Stimulated activated CD4-positive, alpha-beta T cell treated with anti-CD3 and anti-CD28 coated beads, Interleukin-4, amount 100 ng/mL, for 4 hours (primary cell): ENCODE measurements around the gene RASEF.

Source experiments
- DNase-seq, 2 experiments: peaks; one replicate each; pipeline ENCODE4 v3.0.0-alpha.2; 2020

RASEF gene

DNA sequence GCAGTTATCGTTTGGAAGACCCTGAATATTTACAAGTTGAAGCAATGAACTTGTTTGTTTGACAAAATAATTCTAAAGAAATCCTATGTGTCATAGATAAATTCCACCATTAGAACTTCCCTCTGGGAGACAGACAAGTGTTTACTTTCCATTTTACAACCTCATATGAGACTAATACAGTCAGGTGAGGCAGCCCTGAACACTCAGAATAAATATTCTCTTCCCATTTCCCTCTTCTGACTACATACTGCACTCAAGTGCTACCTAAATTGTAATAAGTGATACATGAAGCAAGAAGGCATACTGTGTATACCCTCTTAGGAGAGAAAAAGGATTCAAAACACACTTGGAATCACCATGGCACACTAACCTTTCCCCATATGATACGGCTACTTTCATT lies 6.8 kb downstream of the RASEF start:
- DNase-seq, result no peak

DNA sequence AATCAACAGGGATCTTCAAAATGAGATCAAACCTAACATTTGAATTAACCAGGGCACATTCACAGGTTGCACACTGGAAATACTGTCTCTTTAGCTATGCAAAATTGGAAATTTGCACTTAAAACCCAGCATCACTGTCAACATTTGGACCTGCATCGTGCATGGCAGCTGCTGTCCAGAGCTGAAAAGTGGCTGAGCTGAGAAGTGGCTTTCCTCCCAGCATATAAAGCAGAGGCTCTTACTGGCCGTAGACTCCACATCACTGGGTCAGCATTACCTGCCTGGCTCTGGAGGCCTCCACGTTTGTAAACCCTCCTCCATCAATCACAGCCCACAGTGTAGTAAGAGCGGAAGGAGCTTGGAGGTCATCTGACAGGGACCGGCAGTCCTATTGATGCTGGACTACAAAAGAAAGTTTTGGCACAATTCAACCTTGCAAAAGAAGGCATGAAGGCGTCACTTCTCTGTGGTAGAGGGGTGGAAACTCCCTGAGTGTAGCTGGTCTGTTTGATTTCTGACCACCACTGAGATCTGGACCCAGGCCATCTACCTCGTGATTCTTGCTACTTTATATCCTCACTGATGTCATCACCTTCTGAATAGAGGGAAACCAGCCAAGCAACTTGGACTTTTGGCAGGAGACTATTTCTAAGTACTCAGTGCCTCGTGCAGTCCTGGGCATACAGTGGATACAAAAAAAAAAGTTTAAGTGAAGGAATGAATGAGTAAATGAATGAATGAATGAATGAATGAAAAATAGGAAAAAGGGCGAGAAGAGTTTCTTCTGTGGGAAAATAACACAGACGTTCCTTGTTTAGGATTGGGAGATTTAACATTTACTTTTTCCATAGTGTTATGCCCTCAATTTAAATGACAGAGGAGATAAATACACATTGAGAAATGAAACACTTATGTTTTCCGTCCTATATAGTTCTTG lies 14.8 kb downstream of the RASEF start:
- DNase-seq, result no peak

DNA sequence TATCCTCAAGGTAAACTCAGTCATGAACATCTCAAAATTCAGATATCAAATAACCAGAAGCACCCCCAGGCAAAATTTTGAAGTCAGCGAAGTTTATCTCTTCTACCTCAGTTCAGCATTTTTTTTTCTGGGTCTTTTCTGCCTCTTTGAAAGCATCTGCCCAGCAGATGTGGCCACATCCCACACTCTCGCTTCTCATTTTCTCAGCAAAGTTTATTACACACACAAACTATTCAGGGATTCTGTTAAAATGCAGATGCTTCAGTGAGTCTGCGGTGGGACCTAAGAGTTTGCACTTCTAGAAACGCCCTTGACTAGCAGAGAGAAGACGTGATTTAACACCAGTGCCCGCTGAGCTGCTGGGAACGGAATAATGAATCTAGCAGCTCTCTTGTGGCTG lies 19.3 kb downstream of the RASEF start:
- DNase-seq, result no peak

DNA sequence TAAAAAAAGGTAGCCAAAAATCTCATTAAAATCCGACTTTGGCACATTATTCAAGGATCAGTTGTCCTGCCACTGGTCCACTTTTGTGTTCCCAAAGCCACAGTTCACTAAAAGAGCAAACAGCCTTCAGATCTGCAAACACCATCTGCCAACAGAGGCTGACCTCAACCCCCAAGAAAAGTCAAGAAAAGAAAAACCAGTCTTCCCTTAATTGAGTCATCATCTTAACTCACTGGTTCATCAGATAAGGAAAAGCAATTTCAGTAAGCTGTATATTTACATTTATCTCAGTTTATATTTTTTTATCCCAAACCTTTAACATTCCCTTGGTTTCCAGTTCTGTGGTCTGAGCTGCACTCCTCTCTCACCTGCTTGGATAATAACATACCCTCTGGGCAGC lies 21.2 kb downstream of the RASEF start:
- DNase-seq, result no peak

DNA sequence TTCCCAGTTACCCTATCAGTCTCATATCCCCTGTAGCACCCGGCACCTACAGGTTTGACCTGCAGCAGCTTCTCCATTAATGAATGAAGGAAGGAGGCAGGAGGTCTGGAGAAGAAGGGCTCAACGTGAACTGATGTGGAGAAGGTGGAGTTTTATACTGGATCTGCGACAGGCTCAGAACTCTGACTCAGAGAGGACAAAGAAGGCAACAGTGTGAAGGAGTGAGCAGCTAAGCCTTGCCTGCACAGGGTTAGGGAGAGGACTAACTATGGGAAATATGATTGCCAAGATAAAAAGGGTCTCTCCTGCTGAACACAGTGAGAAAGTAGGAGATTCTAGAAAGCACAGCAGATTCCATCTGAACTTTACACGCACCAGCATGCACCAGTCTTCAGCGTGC lies 23.6 kb downstream of the RASEF start:
- no peak for DNase-seq

DNA sequence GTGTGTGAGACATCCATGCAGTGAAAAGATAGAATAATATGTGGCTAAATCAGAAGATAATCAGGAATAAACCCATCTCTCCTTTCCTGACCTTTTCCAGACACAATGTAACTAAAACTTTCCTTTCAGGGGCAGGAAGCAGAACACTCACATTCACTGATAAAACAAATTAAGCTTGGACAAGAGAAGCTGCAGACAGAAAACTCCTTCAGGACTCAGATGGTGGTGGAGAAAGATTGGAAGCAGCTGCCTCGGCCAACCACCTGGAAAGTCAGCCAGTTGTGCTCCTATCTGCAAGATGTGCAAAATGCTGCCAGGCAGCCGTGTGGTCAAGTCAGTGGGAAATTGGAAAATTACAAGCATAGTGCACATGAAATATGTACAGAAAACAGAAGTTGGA lies 26.9 kb downstream of the RASEF start:
- DNase-seq, result no peak

DNA sequence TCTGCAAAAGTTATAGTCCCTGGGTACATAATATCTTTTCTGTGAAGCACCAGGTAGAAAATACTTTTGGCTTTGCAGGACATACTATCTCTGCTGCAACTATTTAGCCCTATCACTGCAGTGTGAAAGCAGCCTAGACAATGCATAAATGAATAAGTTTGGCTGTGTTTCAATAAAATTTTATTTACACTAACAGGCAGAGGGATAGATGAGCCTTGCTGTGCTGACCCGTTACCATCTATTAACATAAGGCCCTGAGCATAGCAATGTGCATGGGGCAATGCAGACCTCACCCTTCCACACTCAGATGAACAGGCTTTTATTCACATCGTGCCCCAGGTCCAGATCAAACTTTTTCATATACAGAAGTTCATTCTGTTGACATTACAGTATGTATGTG lies 27.8 kb downstream of the RASEF start:
- DNase-seq, result no peak

DNA sequence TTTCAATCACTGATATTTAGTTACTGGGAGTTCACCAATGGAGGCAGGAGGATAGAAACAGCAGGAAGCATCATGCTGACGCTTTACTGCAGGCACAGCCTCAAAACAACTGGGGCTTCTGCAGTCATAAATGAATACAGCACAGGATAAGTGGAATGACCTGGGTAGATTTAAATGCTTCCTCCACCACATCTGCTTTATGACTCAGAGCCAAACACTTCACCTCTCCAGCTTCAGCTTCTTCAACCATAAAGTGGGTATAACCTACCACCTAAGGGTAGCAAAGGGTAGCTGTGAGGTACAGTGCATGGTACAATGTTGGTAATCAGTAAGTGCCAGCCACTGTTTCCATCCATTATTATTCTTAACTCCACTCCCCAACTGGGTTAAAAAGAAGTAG lies 28.4 kb downstream of the RASEF start:
- DNase-seq, result no peak

DNA sequence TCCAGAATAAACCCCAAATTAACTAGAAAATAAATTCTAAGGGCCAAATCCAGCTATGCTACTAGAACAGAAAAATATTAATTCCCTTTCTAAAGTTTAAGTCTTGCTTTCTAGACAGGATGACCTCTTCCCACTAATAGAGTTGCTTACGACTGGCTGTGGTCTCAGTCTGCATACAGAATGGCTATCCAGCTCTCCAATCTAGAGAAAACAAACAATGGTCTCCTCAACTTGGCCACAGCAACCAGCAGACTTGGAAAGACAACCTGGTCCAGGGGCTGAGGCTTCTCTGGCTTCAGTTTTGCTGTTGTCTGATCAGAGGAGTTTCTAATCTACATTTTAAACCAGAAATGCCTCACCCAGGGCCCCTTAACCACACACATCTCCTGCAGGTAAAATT lies 28.9 kb downstream of the RASEF start:
- no peak for DNase-seq

DNA sequence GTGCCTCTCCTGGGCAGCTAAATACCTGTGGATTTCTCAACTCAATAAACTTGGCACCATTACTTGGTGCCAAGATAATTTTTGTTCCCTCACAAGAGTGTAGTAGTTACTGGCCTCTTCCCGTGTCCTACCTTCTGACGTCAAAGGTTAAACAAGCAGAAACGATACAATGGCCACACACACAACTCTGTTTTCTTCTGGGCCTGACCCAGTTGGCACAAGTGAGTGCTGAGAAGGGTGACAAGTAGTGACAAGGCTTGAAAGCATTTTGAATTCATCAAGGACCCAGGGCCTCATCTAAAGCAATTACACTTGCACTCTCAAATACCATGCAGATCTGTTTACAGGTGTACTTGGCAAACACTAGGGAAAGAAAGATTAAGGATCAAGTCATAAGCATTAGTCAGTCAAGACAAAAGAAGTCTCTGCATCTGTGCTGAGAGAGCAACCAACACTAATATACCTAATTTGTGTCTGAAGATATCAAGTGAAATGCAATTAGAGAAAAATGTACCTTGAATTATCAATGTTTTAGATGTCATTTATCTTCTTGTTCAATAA lies 30.8 kb downstream of the RASEF start:
- no peak for DNase-seq

DNA sequence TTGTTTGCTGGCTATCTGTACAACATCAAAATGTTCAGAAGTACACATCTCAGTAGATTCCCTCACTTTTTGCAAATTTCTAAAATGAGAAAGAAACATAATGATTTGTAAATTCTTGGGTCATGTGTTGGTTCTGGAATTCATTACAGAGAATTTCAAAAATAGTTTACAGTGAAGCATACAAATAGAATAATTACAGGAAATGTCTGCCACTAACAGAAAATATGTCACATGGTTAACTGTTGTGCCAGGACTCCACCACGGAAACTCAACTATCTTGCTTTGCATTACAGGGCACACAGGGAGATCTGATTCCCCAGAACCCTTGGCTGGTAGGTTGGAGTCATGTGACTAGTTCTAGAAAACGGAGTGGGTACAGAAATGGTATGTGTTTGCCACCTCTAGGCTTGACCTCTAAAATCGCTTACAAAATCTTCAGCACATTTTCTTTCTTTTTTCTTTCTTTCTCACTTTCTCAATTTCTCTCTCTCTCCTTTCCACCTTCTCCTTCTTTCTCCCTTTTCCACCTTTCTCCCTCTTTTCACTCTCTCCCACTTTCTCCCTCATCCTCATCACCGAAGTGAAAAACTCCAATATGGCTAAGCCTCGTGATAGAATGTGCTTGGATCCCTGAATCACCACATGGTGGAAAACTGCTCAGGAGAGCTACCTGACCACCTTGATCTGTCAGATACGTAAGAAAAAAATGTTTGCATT lies 32.4 kb downstream of the RASEF start:
- DNase-seq, result no peak

DNA sequence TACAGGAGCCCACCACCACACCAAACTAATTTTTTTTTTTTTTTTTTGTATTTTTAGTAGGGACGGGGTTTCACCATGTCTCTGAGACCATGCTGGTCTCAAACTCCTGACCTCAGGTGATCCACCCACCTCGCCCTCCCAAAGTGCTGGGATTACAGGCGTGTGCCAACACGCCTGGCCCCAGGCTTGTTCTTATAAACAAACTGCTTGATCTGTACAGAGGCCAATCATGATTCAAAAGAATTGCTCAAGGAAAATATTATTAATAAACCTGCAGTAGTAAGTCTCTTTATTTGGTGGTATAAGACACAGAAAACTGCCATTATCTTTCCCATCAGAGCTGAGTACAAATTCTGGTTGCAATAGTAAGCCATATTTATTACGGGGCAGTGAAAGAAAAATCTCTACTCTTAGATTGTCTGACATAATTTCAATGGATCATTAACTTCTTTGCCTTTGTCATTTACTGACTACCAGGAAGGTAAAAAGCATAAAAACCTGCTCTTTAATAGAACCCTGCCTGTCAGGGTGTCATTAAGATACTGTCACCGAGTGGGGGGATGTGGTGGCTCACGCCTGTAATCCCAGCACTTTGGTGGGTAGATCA lies 33.3 kb downstream of the RASEF start:
- no peak for DNase-seq

DNA sequence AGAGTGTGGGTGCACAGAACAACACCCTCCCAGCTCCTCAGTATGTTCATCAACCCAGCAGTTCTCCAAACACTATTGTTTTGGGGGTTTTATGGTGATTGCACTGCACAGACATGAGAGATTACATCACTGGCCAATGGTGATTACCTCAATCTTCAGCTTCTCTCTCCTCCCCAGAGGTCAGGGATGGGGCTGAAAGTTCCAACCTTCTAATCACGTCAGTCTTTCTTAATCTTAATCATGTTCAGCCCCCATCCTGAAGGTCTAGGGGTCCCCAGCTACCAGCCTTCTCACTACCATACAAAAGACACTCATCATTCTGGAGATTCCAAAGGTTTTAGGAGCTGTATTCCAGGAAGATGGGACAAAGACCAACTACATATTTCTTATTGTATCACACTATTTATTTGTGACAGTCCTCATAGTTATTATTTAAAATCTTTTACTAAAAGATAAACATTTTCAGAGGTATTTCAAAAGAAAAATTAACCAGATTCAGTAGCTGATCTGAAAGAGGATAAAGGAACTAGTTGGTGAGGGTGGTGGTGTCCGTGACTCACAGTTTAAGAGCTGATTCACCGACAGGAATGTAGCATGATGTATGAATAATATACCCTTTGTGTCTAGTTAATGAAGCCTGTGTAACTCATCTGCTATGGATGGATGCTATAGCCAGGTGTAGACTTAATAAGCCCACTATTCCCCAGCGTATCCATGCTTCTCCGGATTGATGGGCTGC lies 35.6 kb downstream of the RASEF start:
- no peak for DNase-seq

DNA sequence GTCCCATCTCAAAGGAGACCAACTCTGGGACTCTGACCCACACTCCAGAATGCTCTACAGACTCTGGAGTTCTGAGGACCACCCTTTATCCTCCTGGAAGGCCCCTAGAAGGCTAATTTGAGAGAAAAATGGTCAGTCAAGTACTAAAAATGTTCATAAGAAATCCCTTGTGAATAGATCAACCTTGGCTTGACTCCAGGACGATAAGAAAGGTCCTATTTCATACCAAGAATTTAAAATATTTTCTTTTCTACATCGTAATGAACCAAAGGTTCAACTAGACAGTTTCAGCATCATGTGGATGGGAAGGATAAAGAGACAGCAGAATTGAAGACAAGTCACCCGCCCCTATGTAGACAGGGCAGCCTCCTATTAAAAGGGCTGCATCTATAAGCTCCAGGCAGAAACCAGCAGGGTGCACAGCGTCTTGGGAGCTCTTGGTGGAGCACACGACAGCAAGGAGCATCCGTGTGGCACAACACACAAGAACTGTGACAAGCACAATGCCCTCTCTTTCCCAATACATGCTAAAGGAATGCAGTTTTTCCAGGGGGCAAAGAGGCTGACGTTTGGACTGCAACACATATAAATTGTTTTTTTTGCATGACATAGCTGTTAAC lies 38.3 kb downstream of the RASEF start:
- DNase-seq, result no peak

DNA sequence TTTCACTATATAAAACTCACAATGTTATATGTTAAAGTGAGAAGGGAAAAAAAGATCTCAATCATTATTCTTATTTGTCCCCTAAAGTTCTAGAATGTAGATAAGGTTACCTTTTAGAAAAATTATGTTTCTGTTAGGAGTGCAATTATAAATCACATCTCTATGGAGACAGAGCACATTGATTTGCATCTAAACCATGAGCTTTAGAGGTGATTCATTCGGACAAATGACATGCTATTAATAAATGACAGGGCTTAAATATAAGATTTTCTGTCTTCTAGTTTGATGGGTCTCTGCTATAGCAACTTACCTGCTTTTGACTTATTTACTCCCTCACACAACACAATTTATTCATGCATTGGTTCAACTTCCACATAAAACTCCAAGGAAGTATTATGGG lies 39.8 kb downstream of the RASEF start:
- DNase-seq, result no peak

DNA sequence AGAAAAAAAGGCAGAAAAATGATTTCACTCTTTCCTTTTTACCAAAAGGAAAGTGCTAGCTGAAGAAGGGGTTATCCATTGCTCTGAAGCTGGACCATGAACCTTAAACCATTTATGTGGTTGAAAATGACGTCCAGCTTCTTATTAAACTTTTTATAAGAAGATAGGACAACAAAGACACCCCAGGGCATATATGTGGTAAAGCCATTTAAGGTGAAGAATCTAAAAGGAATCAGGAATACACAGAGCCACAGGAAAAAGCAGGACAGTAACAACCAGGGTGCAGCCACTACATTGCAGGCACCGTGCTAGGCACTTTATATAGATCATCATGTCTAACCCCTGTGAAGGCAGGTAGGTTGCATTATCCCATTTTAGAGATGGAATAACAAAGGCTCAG lies 42.1 kb downstream of the RASEF start:
- DNase-seq, result no peak

DNA sequence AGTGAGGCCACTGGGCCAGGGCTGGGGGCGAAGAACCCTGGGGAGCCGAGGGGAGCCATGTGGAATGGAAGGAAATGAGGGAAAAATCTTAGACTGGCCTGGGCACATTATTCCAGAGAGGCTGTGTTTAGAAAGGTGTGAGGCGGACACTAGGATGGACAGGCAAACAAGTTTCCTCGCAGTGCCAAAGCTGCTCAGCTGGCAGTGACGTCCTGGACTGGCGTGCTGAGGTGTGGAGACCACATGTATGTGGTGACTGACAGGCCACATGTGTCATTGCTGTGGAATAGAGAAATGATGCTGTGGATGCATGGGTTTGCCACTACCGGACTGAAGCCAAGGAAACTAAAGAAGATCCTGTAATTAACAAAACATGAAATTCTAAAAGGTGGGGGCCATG lies 42.6 kb downstream of the RASEF start:
- no peak for DNase-seq

DNA sequence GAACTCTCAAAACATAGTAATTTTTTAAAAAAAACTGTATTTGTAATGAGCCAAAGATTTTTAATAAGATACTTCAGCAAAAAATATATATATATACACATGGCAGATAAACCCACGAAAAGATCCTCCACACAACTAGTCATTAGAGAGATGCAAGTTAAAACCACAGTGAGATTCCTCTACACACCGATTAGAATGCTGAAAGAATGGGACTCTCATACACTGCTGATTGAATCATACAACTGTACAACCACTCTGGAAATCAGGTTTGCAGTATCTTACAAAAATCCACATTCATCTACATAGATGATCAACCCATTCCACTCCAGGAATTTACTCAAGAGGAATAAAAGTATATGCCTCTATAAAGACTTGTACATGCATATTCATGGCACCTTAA lies 43.7 kb downstream of the RASEF start:
- no peak for DNase-seq

DNA sequence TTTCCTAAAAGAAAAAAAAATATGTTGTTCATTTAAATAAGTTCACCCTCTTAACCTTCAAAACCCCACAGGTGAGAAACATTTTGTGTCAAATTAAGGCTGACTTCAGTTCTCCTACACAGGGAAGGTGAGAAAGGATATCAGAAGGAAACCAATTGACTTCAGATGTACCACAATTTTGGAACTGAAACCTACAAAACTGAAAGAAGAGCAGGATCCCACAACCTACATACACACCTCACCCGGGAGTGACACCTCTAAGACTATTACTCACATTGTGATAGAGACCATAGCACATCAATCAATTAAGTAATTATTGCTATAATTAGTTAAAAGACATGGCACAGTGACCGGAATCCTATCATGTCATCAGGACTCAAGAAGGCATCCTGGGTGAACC lies 47.0 kb downstream of the RASEF start:
- DNase-seq, result no peak

DNA sequence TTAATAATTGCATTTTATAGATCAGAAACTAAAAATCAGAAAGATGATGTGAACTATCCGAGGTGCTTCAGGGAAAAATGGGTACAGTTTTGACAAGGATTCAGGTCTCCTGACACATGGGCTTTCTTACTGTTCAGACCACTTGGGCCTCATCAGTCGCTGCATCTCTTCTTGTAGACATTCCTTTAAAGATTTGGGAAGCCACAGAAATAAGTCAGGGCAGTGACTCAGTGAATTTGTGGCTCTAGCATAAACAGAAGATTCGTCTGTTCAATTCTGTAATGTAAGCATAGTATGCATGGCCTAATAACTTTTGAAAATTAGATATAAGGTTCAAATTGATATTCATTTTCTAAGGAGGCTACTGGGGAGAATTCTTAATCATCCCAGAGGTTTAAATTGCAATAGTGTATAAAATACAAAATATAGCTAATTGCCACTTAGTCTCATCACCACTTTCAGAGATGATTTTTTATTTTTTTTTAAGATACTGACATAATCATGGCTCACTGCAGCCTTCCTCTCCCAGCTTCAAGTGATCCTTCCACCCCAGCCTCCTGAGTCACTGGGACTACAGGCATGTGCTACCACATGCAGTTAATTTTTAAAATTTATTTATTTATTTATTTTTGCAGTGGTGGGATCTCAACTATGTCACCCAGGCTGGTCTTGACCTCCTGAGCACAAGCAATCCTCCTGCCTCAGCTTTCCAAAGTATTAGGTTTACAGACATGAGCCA lies 48.9 kb downstream of the RASEF start:
- no peak for DNase-seq

DNA sequence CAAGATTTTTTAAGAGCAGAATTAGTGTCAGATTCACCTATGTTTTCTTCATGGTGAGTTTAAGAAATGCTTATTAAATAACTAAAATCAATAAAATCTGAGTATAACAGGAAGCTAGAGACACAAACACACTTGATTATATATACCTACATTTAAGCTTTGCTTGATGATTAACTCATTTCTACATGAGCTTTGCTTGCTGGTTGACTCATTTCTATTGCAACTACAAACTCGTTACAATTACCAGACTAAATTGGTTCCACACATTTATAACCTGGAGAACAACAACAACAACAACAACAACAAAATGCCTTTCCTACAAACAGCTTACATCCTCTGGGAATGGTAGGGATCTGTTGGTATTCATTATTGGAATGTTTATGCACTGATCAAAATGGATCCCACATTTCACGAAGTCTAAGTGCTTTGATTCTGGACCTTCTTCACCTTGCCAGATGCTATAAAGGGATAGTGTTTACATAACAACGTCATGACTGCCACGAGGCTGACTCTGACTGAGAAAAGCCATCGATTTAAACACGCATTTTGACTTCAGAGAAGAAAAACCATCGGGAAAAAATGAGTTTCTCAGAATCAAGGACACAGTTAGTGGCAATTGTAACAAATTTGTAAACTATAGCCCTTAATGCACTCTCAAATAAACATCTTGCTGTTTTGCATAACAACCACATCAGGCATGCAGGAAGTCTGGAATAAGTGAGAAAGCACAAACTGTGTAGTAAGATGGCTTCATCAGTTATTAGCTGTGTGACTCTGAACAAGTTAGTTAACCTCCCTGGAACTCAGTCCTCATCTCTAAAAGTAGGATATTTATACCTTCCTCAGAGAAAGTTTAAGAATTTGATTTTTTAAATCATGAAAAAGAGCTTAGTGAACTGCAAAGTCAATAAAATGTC lies 49.8 kb downstream of the RASEF start:
- DNase-seq, result no peak
